CD1c-positive myeloid dendritic cell (primary cell): ENCODE results near the gene UGCG.
A peak's percentile ranks its signal among the peaks of the same experiment; 100 is the strongest.
"Not testable (repeated sequence)": the region's sequence is repeated elsewhere in the genome, so short reads cannot be mapped to it uniquely, and the experiment has no call there.

Experiments used
- DNase-seq: peaks from one replicate; pipeline ENCODE4 v3.0.0-alpha.2; 2016; ENCODE audit errors: extremely low spot score

Gene UGCG

DNA sequence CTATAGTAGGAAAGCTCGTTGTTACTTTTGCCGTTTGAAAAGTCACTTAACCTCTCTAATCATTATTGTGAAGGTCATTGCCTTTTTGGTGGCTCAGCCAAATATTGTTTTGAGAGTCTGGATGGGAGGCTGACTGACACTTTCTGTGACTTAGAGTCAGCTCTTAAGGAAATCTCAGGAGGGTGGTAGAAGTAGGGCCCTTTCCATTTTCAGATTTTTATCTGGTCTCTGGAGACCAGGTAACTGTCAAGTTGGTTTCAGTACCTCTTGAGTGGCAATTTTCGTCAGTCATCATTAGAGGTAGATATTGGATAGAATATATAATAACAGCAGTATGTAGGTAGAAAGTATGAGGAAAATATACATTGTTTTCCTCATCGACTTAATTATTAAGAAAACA, 23.3 kb downstream of the UGCG start:
- no peak for DNase-seq

DNA sequence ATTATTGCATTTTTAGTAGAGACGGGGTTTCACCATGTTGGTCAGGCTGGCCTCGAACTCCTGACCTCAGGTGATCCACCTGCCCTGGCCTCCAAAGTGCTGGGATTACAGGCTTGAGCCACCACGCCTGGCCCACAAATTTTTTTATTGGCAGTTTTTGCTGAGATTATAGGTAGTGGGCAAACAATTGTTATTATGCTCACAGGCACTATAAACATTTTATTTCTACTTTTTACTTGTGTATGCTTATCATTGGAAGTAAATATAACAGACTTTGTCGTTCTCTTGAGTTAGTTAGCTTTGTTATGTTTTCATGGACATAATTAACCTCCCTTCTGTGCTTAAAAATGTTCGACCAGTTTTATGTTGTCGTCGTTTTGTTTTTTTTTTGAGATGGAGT, 23.9 kb downstream of the UGCG start:
- no peak for DNase-seq

DNA sequence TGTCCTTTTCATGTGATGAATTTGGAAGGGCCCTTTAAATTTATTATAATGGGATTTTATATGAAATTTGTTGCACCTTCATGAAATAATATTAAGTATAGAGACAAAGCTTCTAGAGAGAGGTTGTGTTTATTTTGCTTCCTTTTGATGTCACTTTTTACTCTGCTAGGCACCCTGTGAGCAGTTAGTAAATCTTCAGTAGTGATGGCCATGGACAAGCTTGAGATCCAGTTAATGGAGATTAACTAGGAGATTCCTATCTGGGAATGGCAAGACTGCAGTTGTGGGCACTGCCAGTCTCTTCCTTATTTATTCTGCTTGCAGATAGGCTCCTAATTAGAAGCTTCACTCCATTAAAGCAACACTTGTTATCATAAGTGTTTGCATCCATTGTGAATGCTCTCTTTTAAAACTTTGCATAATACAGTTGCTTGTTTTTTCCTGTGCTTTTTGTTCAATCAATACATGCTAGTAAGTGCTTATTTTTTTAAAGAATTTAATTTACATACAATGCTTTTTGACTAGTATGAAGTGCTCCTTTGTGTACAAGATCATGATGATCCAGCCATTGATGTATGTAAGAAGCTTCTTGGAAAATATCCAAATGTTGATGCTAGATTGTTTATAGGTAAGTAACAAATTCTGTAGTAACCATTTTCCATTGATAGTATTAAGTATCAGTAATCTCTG, 25.9 kb downstream of the UGCG start:
- no peak for DNase-seq

DNA sequence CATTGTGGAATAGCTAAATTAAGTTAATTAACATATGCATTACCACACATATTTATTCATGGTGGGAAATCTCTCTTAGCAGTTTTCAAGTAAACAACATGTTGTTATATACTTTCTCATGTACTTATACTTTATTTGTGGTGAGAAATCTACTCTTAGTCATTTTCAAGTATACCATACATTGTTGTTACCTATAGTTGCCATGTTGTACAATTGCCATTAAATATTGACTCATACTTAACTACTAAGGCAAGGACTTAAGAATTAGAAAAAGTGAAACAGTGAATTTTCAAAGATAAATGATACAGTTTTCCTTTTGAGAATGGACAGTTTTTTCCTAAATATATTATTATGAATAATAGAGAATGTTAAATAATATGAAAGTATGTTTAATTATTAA, 27.7 kb downstream of the UGCG start:
- DNase-seq: no peak

DNA sequence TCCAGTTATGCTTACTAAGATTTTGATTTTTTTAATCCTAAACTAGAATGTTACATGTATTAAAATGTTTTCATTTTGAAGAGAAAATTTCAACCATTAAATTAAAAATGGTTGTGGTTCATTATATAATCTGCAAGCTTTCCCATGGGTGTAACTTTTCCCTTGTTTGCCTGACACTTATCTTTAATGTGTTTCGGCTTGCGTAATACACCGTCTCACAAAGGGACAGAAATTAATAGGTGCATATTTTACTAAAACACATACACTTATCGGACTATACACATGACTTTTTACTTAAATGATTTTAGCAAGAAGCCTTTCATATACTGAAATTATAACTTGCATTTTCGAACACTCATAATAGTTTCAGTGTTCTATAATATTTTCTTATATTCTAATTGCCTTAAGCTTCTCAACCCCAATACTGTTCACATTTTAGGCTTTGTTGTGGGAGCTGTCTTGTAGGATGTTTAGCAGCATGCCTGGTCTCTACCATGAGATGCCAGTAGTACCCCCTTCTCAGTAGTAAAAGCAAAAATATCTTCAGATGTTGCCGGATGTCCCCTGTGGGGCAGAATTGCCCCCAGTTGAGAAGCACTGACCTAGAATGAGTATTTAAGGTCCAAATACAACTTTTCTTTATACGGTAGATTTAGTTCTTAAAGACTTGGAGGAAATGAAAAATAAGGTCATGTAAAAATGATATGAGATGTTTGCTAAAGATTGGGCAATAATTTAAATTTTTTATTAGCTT, 28.6 kb downstream of the UGCG start:
- DNase-seq: no peak

DNA sequence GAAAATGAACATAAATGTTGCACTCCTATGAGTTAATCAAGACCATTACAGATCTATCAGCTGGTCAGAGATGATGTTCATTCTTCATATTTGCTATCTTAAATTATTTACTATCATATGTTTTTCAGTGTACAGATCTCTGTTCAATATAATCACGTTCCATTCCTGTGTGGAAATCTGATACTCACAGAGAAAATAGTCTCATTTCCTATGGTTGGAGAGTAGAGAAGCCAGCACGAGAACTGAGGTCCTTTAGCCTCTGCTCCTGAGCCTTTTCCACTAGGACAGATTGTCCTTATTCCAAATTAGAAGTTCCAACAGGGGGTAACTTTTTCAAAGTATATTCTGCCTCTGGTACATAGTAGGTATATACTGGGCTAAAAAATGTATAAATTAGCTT, 29.2 kb downstream of the UGCG start:
- DNase-seq: no peak

DNA sequence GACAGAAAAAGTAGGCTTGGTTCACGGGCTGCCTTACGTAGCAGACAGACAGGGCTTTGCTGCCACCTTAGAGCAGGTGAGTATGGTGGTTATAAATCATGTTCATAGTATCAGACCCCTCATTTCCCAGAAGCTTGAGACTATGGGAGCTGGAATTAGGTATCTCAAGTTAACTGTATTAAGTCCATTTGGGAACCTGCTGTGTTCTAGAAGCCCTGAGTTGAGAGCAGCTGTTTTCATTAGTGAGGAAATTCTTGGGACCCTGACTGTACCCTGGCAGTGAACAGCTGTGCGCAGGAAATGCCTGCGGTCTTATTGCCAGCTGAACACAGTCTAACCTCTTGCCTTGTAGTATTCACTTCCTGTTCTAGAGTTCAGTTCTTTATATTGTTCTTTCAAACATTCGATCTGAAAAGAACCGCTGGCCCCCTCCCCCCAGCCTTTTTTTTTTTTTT, 29.8 kb downstream of the UGCG start:
- peak; percentile 66 for DNase-seq

DNA sequence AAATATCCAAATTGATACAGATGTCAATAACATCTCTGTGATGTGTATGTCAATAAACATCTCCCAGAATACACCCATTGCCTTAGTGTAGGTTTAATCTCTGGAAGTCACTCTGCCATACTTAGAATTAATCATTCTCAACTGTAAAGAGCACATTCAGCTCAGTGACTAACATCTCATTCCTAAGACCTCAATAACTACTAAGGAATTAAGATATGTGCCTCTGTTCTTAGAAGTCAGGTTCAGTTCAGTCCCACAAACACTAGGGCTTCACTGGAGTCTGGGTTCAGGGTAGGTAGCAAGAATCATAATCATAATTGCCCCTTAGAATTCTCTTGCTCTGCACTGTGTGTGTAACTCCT, 31.7 kb downstream of the UGCG start:
- no peak for DNase-seq

DNA sequence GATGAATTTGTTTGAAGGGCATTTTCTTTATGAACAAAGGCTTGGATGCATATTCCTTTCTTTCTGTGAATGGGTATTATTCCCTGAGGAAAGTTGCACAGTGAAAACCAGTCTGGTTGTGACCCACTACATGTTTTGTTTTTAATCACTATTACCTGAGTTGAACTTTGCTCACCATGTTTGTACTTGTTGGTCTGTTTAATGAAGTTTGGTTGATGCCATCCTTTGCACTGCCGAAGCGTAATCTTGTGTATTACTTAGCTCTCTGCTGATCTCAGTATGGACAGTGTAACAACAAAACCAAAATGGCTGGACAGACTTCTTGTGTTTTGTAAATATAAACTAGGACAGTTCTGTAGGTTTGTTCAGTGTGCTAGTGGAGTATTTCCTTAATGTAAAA, 38.1 kb downstream of the UGCG start:
- no peak for DNase-seq

DNA sequence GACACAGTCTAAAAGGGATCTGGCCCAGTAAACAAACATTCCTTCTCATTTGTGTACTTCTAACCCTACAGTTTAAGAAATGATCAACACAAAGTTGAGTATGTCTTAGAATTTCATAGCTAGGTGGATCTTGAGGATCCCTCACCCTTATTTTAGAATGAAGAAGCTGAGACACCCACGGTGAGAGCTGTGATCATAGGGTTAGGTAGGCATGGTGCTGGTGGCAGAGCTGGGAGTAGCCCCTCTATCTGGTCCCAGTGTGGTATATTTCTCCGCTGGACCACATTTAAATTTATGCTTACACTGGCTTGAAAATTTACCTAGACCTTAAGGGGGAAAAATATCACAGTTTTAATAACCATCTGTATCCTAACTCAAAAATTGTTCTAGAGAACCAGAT, 39.8 kb downstream of the UGCG start:
- DNase-seq: no peak

DNA sequence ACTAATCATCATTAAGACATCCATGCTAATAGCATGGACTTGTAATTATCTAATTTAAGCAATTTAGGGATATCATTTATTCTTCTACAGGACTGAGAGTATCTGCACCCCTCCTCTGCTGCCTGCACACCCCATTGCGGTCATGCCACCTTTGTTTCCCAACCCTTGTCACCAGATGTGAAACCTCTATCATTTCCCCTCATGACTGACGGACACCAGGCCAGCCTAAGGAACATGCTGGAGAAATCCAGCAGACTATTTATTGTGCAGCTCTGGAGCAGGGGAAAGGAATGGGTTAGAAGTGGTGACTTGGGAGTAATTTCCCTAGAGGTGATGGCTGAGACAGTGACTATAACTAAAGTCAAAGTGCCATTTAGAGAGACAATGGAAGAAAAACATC, 40.7 kb downstream of the UGCG start:
- DNase-seq: no peak

DNA sequence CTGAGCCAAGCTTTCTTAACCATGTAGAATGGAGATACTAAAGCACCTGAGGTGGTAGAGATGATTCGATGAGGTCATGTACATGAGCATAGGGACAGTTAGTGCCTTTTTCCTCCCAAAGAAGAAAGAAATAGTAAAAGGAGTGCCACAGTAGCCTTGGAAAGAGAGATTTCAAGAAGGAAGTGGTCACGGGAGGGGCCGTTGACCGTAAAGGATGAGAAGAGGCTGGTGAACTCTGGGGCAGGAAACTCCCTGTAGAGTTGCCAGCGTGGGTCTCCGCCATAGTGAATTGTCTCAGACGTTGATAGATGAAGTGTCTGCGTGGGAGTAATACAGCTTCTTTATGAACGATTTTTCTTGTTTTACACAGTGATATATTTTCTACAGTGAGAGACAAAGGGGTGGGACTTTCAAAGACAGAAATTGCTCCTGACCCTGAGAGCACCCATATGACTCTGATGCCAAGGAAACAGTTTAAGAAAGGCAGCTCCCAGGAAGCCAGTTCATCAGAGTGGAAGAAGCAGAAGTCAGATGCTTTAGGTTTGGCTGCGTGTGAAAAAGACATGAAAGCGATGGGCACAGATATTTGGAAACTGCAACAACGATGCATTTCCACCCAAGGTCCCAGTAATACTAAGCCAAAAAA, 41.3 kb downstream of the UGCG start:
- peak; percentile 63 for DNase-seq

DNA sequence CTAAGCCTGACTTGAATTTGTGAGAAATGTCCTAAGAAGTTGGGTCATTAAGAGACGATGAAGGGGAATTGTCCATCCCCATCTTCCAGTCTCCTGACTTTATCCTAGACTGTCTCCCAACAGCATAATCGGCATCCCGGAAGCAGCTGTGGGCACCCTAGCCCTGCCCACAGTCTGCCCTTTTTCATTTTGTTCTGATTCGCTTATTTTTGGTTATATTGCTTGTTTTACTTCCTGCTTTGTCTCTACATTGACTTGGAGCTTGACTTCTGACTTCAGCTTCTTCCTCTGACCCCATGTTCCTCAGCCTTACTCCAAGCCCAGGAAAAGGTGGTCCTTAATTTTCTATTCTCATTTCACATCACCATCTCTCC, 41.8 kb downstream of the UGCG start:
- DNase-seq: no peak

DNA sequence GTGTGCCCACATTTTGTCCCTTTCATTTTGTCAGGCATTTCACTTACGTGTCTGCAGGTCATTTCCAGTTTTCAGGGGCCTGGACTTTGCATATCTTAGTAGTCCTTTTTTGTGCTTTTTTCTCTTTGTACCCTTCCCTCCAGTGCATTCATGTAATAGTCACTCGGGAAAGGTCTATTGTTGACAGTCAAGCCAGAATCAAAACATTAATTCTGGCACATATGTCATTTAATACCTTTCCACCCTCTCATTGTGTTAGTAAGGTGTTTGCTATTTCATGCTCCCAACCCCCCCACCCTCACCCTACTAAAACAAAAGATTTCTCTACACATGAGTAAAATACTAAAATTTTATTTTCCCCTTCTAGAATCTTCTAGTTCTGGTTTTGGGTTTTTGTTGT, 42.7 kb downstream of the UGCG start:
- DNase-seq: no peak

DNA sequence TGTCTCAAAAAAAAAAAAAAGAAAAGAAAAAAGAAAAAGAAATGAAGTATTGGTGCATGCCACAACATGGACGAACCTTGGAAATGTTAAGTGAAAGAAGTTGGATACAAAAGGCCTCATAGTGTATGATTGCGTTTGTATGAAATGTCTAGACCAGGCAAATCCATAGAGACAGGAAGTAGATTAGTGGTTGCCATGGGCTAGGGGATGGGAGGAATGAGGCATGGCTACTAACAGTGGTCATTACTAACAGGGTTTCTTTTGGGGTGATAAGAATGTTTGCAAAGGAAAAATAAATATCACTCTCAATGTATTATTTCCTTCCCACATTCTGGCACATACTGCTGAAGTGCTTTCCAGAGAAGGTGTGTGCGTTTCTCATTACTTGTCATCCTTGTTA, 44.1 kb downstream of the UGCG start:
- no peak for DNase-seq

DNA sequence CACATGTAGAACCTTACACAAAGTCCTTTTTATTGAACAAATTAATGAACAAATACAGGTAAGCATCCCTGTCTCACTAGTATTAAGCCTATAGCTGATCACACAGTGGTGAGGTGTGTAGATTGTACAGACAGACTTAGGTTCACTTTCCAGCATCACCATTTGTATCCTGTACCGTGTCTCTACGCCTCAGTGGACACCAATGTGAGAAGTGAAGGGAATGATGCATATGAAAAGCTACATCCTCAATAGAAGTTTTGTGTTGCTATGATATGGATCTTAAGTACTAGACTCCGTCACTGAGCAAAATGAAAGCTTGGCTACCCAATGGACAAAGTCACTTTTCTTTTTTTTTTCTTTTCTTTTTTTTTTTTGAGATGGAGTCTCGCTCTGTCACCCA, 46.6 kb downstream of the UGCG start:
- no peak for DNase-seq

DNA sequence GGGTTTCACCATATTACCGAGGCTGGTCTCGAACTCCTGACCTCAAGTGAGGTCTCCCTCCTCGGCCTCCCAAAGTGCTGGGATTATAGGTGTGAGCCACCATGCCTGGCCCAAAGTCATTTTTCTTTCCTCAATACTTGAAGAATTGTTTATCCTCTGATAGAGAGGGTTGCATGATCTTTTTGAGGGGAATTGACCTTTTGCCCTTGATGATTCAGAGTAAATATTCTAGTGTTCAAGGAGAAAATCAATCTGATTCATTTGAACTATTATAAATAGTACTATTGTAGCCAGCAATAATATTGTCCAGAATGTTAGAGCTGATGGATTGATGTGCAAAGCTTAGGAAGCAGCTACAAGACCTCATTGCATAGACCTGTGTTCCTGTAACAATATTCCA, 47.1 kb downstream of the UGCG start:
- no peak for DNase-seq

DNA sequence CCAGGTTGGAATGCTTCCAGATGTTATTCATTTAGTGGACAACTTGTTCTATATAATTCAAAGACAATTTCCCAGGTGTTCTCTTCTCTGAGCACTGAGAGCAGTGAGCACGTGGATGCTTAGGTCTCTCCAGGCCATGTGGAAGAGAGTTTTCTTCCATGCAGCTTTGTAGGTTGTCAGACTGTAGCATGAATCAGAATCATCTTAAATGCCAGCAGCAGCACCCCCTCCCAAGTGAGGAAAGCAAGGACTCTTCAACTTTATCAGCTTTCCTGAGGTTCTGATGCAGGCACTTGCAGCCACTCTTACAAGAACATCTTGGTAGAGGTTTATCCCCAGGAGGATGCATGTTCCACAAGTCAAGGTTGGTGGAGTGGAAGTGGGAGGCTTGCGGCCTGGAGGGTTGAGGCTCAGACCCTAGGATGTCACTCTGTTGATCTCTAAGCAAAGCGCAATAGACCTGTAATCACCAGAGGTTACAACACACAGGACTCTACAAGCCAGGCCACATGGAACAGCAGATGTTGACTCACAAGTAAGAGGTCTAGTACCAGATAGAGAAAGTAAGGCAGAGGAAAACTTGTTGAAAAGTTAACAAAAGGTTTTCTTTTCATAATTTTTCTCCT, 47.7 kb downstream of the UGCG start:
- DNase-seq: no peak

DNA sequence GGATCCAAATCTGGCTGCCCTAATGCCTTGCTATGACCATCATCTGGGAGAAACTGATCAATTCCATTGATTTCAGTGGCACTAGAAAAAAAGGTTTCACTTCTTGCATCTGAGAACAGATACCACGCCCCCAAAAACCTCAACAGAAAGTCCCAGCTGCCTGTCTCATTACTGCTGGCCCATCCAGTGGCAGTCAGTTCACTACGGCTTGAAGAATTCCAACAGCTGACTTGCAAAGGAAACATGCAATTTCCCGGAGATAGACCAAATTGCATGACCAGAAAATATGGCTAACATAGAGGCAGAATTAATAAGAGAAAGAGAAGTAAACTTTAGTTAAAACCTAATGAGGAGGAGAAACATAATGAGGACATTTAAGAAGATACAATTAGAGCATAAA, 48.6 kb downstream of the UGCG start:
- DNase-seq: no peak

DNA sequence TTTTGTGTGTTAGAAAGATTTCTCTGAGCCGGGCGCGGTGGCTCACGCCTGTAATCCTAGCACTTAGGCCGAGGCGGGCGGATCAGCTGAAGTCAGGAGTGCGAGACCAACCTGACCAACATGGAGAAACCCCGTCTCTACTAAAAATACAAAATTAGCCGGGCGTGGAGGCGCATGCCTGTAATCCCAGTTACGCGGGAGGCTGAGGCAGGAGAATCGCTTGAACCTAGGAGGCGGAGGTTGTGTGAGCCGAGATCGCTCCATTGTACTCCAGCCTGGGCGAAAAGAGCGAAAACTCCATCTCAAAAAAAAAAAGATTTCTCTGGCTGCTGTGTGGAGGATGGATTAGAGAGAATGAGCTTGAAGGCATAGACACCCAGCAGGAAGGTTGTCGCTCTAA, 51.5 kb downstream of the UGCG start:
- DNase-seq: not testable (repeated sequence)

DNA sequence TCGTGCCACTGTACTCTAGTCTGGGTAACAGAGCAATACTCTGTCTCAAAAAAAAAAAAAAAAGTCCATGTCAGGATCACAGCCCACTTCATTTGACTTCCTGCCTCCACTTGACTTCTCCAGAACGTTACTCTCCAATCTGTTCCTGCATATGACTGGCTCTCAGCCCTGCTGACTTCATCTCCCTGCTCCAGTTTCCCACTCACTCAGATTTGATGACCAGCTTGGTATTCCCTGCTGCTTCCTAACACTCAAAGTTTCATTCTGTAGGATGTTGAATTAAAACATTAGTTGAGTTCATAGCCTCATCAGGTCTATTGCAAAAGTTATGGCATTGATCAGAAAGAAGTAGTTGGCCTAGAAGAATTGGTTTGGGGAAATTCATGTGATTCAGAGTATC, 52.3 kb downstream of the UGCG start:
- DNase-seq: peak; percentile 28

DNA sequence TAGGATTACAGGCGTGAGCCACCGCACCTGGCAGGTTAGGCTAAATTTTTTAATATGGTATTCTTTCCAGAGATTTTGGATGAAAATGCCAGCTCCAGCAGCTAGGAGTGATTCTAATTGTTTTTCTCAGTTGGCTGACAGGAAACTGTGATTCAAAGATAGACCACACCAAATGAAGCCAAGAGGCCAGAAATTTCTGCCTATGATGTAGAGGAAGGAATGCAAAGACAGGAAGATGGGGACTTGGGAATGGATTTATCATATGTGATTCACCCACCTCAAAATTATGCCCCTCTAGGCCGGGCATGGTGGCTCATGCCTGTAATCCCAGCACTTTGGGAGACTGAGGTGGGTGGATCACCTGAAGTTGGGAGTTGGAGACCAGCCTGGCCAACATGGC, 53.3 kb downstream of the UGCG start:
- DNase-seq: no peak

DNA sequence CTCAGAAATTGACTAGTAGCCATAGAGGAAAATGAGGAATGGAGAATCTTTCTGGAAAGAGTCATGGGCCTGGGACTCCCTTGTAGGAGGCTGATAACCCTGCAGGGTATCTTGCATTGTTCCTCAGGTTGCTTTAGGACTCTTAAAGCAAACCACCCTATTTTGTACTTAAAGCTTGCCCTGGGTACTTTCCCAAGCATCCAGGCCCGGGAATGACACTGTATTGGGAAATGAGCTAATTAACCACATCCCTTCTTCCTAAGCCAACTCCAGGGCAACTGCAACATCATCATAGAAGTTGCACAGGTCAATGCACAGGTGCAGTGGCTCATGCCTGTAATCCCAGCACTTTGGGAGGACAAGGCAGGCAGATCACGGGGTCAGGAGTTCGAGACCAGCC, 55.9 kb downstream of the UGCG start:
- no peak for DNase-seq
